H9 (cell line): ENCODE data around the gene RGSL1. TPM values are rescaled to one million over a fixed set of nuclear protein-coding genes. Genes with fewer than 3 reads are reported as not detected.

Experiments
- DNase-seq: peaks from one replicate; pipeline ENCODE4 v3.0.0-alpha.2; 2017
- H2AFZ ChIP-seq: one replicate; pipeline ENCODE4 v1.6.1; 2013; ENCODE audit warnings: mild to moderate bottlenecking, low read length, control low read depth, moderate library complexity
- H2AK5ac ChIP-seq: 2 replicates; pipeline ENCODE4 v1.6.1; 2013; ENCODE audit warnings: low read length, control low read depth, mixed read lengths; ENCODE audit not compliant: insufficient read length
- H2BK120ac ChIP-seq: one replicate; pipeline ENCODE4 v1.6.1; 2013; ENCODE audit warnings: low read depth, mild to moderate bottlenecking, low read length, control low read depth, inconsistent platforms; ENCODE audit not compliant: poor library complexity, severe bottlenecking
- H2BK12ac ChIP-seq: 2 replicates; pipeline ENCODE4 v1.6.1; 2013; ENCODE audit warnings: low read length, control low read depth, mixed read lengths, low read depth; ENCODE audit not compliant: insufficient read length
- H2BK15ac ChIP-seq: 2 replicates; pipeline ENCODE4 v1.6.1; 2013; ENCODE audit warnings: low read depth, low read length, control low read depth
- H2BK20ac ChIP-seq: one replicate; pipeline ENCODE4 v1.6.1; 2013; ENCODE audit warnings: low read depth, mild to moderate bottlenecking, low read length, control low read depth, inconsistent platforms; ENCODE audit not compliant: poor library complexity, severe bottlenecking
- H2BK5ac ChIP-seq: 2 replicates; pipeline ENCODE4 v1.6.1; 2013; ENCODE audit warnings: low read length, control low read depth, mixed read lengths; ENCODE audit not compliant: insufficient read length
- H3K14ac ChIP-seq: 2 replicates; pipeline ENCODE4 v1.6.1; 2013; ENCODE audit warnings: low read length, control low read depth; ENCODE audit not compliant: insufficient read depth
- H3K18ac ChIP-seq: 2 replicates; pipeline ENCODE4 v1.6.1; 2013; ENCODE audit warnings: low read depth, mild to moderate bottlenecking, mixed read lengths, low read length, control low read depth; ENCODE audit not compliant: insufficient read length
- H3K23ac ChIP-seq: 2 replicates; pipeline ENCODE4 v1.6.1; 2013; ENCODE audit warnings: low read length, control low read depth, mixed read lengths, low read depth; ENCODE audit not compliant: insufficient read length
- H3K23me2 ChIP-seq: 2 replicates; pipeline ENCODE4 v1.6.1; 2013; ENCODE audit warnings: low read depth, mild to moderate bottlenecking, mixed read lengths, low read length, control low read depth; ENCODE audit not compliant: insufficient read length, poor library complexity, severe bottlenecking
- H3K27ac ChIP-seq: 2 replicates; pipeline ENCODE4 v1.5.1; 2013; ENCODE audit warnings: low read length, control low read depth, mixed read lengths, low read depth; ENCODE audit not compliant: insufficient read length
- H3K27me3 ChIP-seq: 2 replicates; pipeline ENCODE4 v1.6.1; 2013; ENCODE audit warnings: low read length, control low read depth, inconsistent platforms; ENCODE audit not compliant: insufficient read depth
- H3K4ac ChIP-seq: 2 replicates; pipeline ENCODE4 v1.6.1; 2013; ENCODE audit warnings: low read depth, mild to moderate bottlenecking, control low read depth, inconsistent platforms, low read length, moderate library complexity
- H3K4me1 ChIP-seq: 2 replicates; pipeline ENCODE4 v1.6.1; 2013; ENCODE audit warnings: low read length, control low read depth, inconsistent platforms; ENCODE audit not compliant: insufficient read depth
- H3K4me2 ChIP-seq: 2 replicates; pipeline ENCODE4 v1.6.1; 2013; ENCODE audit warnings: low read length, control low read depth, mixed read lengths; ENCODE audit not compliant: insufficient read length, insufficient read depth
- H3K56ac ChIP-seq: 2 replicates; pipeline ENCODE4 v1.6.1; 2013; ENCODE audit warnings: low read depth, mild to moderate bottlenecking, mixed read lengths, low read length, control low read depth; ENCODE audit not compliant: insufficient read length
- H3K79me1 ChIP-seq: 2 replicates; pipeline ENCODE4 v1.6.1; 2013; ENCODE audit warnings: low read depth, mild to moderate bottlenecking, moderate library complexity, low read length, control low read depth, inconsistent platforms; ENCODE audit not compliant: insufficient read depth, poor library complexity, severe bottlenecking
- H3K79me2 ChIP-seq: 2 replicates; pipeline ENCODE4 v1.6.1; 2013; ENCODE audit warnings: low read length, control low read depth, inconsistent platforms; ENCODE audit not compliant: insufficient read depth
- H3K9ac ChIP-seq: 2 replicates; pipeline ENCODE4 v1.6.1; 2013; ENCODE audit warnings: low read length, control low read depth, mixed read lengths; ENCODE audit not compliant: insufficient read length; ENCODE audit errors: extremely low read depth
- H3K9me3 ChIP-seq: one replicate; pipeline ENCODE4 v1.6.1; 2013; ENCODE audit warnings: low read depth, low read length, inconsistent platforms; ENCODE audit not compliant: control insufficient read depth
- H3T11ph ChIP-seq: one replicate; pipeline ENCODE4 v1.6.1; 2013; ENCODE audit warnings: mild to moderate bottlenecking, low read length, control low read depth, inconsistent platforms
- H4K20me1 ChIP-seq: one replicate; pipeline ENCODE4 v1.6.1; 2013; ENCODE audit not compliant: control insufficient read depth, insufficient read length, insufficient read depth
- H4K5ac ChIP-seq: 2 replicates; pipeline ENCODE4 v1.6.1; 2013; ENCODE audit warnings: low read depth, mild to moderate bottlenecking, mixed read lengths, low read length, control low read depth; ENCODE audit not compliant: insufficient read length
- H4K8ac ChIP-seq: replicated peaks from 2 replicates; pipeline ENCODE4 v1.6.1; 2013; ENCODE audit warnings: low read length, control low read depth, mixed read lengths, low read depth; ENCODE audit not compliant: insufficient read length
- H4K91ac ChIP-seq: 2 replicates; pipeline ENCODE4 v1.6.1; 2013; ENCODE audit warnings: low read depth, mild to moderate bottlenecking, moderate library complexity, mixed read lengths, low read length, control low read depth; ENCODE audit not compliant: insufficient read length
- H3K27ac Mint-ChIP-seq, 3 experiments: 2 replicates in 2 of 3; 3 replicates in 1 of 3; pipeline ENCODE4 v1.8.0; 2020 to 2021; ENCODE audit warnings: mixed read lengths in 3 of 3, mild to moderate bottlenecking in 1 of 3, moderate library complexity in 1 of 3
- H3K27me3 Mint-ChIP-seq: 2 replicates; pipeline ENCODE4 v1.8.0; 2021; ENCODE audit warnings: low read depth, mild to moderate bottlenecking, moderate library complexity, mixed read lengths
- H3K36me3 Mint-ChIP-seq, 3 experiments: 2 replicates in 2 of 3; 3 replicates in 1 of 3; pipeline ENCODE4 v1.8.0; 2020 to 2021; ENCODE audit warnings: low read depth in 3 of 3, mixed read lengths in 3 of 3; ENCODE audit not compliant: insufficient read depth in 1 of 3
- H3K4me1 Mint-ChIP-seq, 2 experiments: 2 replicates each; pipeline ENCODE4 v1.8.0; 2020; ENCODE audit warnings: mixed read lengths in 2 of 2
- H3K4me3 Mint-ChIP-seq, 2 experiments: 2 replicates in 1 of 2; 3 replicates in 1 of 2; pipeline ENCODE4 v1.8.0; 2020 to 2021; ENCODE audit warnings: mild to moderate bottlenecking in 2 of 2, mixed read lengths in 2 of 2, moderate library complexity in 1 of 2
- H3K9me3 Mint-ChIP-seq, 2 experiments: 2 replicates in 1 of 2; 3 replicates in 1 of 2; pipeline ENCODE4 v1.8.0; 2020; ENCODE audit warnings: mild to moderate bottlenecking in 2 of 2, mixed read lengths in 2 of 2, moderate library complexity in 1 of 2
- CTCF ChIP-seq: fragments of 200-600 bp; sonication (generic); conservative IDR thresholded peaks from 3 replicates; pipeline ENCODE4 v1.8.0; 2021; ENCODE audit warnings: antibody characterized with exemption, mild to moderate bottlenecking
- WGBS: extraction: QIAGEN DNeasy Blood & Tissue Kit; methylation state at CpG from one replicate; pipeline ENCODE4 v1.1.7; 2013; ENCODE audit warnings: missing lambda C conversion rate, low lambda C conversion rate, mixed read lengths; ENCODE audit not compliant: insufficient read length; ENCODE audit errors: extremely low coverage; 5-methylcytosine and 5-hydroxymethylcytosine counted together
- total RNA-seq: library from RNA; stranded (reverse); gene quantifications from 2 replicates; pipeline ENCODE4 v1.2.1, GENCODE V29; 2021

Gene RGSL1
- total RNA-seq, 1 experiment from 2014 or later, result not detected

DNA sequence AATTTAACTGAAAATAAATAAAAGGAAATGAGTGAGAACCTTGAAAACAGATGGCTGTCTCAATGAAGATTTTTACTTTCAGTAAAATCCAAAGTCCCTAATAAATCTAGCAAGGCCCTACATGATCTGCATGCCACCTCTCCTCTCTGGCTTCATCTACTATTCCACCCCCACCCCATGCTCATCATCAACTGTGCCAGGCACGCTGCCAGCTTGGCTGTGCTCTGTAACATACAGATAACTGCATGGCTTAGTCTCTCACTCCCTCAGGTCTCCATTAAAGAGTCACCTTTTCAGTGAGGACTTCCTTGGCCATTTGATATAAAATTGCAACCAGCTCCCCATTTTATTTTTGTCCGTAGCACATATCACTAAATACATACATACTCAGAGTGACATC, 26.7 kb downstream of the RGSL1 start:
- Histone ChIP-seq H4K20me1 (no peaks in the 10 kb centered on the region), H3K27me3 (no peaks in the 10 kb centered on the region), H3K9ac (no peak overlapping the region), H2BK12ac (no peak overlapping the region), H2BK5ac (no peak overlapping the region), H2AK5ac (no peak overlapping the region), H3K18ac (no peak overlapping the region), H3K27ac (no peak overlapping the region), H2BK15ac (no peak overlapping the region), H4K5ac (no peak overlapping the region), H3K23ac (no peak overlapping the region), H2AFZ (no peak overlapping the region), H3K4me2 (no peak overlapping the region), H3K14ac (no peak overlapping the region), H3K79me1 (no peaks in the 10 kb centered on the region), H3K9me3 (no peaks in the 10 kb centered on the region), H3K56ac (no peak overlapping the region), H3K4ac (no peak overlapping the region), H2BK20ac (no peak overlapping the region), H3K79me2 (no peaks in the 10 kb centered on the region), H3T11ph (no peak overlapping the region), H4K8ac (no peak overlapping the region), H3K23me2 (no peaks in the 10 kb centered on the region), H4K91ac (no peak overlapping the region), H3K4me1 (no peaks in the 10 kb centered on the region), H2BK120ac (no peak overlapping the region)
- no peak overlapping the region for H3K4me3 Mint-ChIP-seq
- DNase-seq, result no peak
- H3K36me3 Mint-ChIP-seq, result no peaks in the 10 kb centered on the region; a peak in 1 of 7 replicates
- no peaks in the 10 kb centered on the region; the same call in 1 of the 2 replicates for H3K27me3 Mint-ChIP-seq
- peaks cover 9 to 10% of the 10 kb centered on the region in 2 experiments; a peak in 4 of 5 replicates for H3K9me3 Mint-ChIP-seq
- no peaks in the 10 kb centered on the region for H3K4me1 Mint-ChIP-seq
- no CpG with 5 or more reads among the region's 2 CpGs for WGBS
- no peak overlapping the region for H3K27ac Mint-ChIP-seq
- no peak for TF ChIP-seq CTCF
